ENCODE data around the gene IFITM10.

The IFITM10 gene

GRCh38 chr11:1779034-1779805 is 28.8 kb upstream of the IFITM10 start:
- Histone ChIP-seq H3K9me3 (ENCODE audit: severe bottlenecking) (no peaks in the 10 kb centered on the region), H3K27ac (no peak overlapping the region), H3K27me3 (ENCODE audit: insufficient read depth, low read depth, severe bottlenecking) (peaks cover 86% of the 10 kb centered on the region), H3K36me3 (no peaks in the 10 kb centered on the region), H3K4me3 (ENCODE audit: low read depth, low read length) (no peak overlapping the region)
- TF ChIP-seq CTCF (IDR thresholded peaks at IDR 0.05; ENCODE audit: low read depth, low read length): no peak
- no peak for DNase-seq

- Histone ChIP-seq H3K27ac (no peak overlapping the region), H3K4me3 (ENCODE audit: low read depth, low read length) (no peak overlapping the region), H3K36me3 (no peaks in the 10 kb centered on the region), H3K9me3 (ENCODE audit: severe bottlenecking) (no peaks in the 10 kb centered on the region), H3K27me3 (ENCODE audit: insufficient read depth, low read depth, severe bottlenecking) (peaks cover 86% of the 10 kb centered on the region)
- DNase-seq: no peak
- TF ChIP-seq CTCF (IDR thresholded peaks at IDR 0.05; ENCODE audit: low read depth, low read length): no peak
Observed at GRCh38 chr11:1778141-1778911, 27.9 kb upstream of the IFITM10 start.

- Histone ChIP-seq H3K36me3 (no peaks in the 10 kb centered on the region), H3K27me3 (ENCODE audit: insufficient read depth, low read depth, severe bottlenecking) (peaks cover 82% of the 10 kb centered on the region), H3K27ac (no peak overlapping the region), H3K9me3 (ENCODE audit: severe bottlenecking) (no peaks in the 10 kb centered on the region), H3K4me3 (ENCODE audit: low read depth, low read length) (no peak overlapping the region)
- no peak for TF ChIP-seq CTCF (IDR thresholded peaks at IDR 0.05; ENCODE audit: low read depth, low read length)
- no peak for DNase-seq
Observed at GRCh38 chr11:1777737-1778136, 27.3 kb upstream of the IFITM10 start.

DNA sequence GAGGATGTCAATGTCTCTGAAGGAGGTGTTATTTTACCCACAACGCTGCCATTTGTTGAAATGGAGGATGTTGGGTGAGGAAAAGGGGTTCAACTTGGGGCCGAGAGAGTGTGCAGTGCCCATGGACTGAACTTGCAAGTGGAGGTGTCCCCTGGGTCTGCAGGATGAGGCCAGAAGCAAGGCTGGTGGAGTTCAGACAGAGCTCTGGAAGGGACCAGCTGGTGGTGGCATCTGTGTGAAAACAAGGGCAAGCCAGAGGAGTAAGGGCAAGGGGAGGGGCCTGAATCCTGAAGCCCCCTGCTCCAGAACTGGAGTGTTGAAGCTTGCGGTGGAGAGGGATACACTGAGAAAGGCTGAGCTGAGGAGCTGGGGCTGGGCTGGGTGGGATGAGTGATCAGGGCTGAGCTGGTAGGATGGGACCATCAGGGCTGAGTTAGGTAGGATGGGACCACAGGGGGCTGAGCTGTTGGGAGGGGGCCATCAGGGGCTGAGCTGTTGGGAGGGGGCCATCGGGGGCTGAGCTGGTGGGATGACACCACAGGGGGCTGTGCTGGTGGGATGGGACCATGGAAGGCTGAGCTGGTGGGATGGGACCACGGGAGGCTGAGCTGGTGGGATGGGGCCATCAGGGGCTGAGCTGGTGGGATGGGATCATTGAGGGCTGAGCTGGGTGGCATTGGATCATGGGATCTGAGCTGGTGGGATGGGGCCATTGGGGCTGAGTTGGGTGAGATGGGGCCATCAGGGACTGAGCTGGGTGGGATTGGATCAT is 26.7 kb upstream of the IFITM10 start:
- no peak overlapping the region for H3K27ac ChIP-seq
- no peaks in the 10 kb centered on the region for H3K9me3 ChIP-seq (ENCODE audit: severe bottlenecking)
- H3K4me3 ChIP-seq (ENCODE audit: low read depth, low read length): no peak overlapping the region
- no peak for TF ChIP-seq CTCF (IDR thresholded peaks at IDR 0.05; ENCODE audit: low read depth, low read length)
- peaks cover 81% of the 10 kb centered on the region for H3K27me3 ChIP-seq (ENCODE audit: insufficient read depth, low read depth, severe bottlenecking)
- no peak for DNase-seq
- H3K36me3 ChIP-seq: no peaks in the 10 kb centered on the region

GRCh38 chr11:1776331-1776851 is 26.0 kb upstream of the IFITM10 start:
- TF ChIP-seq CTCF (IDR thresholded peaks at IDR 0.05; ENCODE audit: low read depth, low read length): no peak
- DNase-seq: no peak
- no peaks in the 10 kb centered on the region for H3K9me3 ChIP-seq (ENCODE audit: severe bottlenecking)
- H3K27ac ChIP-seq: no peak overlapping the region
- peaks cover 80% of the 10 kb centered on the region for H3K27me3 ChIP-seq (ENCODE audit: insufficient read depth, low read depth, severe bottlenecking)
- no peaks in the 10 kb centered on the region for H3K36me3 ChIP-seq
- H3K4me3 ChIP-seq (ENCODE audit: low read depth, low read length): no peak overlapping the region

All from WERI-Rb-1 (cell line).